ENCODE data around the gene ZBTB20.

Gene ZBTB20

GRCh38 chr3:114538211-114538610, 608.9 kb downstream of the ZBTB20 start:
- DNase-seq (ENCODE audit: low read depth) = no peak

DNA sequence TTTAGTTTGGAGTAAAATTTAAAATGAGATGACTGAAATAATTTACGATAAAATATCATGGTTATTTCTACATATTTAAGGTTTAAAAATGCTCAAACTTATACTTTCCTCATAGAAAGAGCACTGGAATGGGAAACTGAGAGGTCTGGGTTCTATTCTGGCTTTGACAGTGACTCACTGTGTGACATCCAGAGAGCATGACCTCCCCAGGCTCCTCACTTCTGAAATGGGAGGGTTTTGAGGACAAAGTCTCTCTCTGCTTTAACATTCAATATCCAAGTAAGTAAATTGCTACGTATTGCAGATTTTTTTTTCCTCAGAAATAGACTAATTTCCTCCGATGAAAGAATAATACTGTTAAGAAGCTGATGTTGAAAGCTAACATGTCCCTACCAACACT, 618.6 kb downstream of the ZBTB20 start:
- no peak for DNase-seq (ENCODE audit: low read depth)

DNA sequence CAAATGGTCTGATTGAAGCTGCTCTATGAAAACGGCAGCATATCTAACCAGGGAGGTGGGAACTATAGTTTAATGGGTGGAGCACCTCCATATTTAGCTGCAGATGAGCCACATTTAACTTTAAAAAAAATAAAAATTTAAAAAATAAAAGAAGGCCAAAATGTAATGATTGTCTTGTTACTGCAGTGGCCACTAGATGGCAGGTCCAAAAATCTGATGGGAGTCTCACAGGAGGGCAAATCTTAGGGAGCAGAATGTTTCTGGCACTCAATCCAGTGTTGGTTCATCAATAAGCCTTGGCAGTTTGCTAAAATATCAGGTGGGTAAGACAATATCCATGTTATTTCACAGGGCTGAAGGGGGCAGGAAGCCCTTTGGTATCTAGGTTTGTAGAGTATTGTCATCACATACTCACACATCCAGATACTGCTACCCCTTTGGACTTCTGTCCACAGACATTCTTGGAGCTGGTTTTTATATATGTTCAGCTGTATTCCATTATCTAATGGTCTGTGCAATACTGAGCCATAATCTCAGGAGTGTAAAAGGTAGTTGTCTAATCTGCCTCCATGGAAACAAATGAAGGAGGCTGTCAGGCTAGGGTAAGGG, 619.9 kb downstream of the ZBTB20 start:
- DNase-seq (ENCODE audit: low read depth) = no peak

GRCh38 chr3:114525278-114525677, 621.8 kb downstream of the ZBTB20 start:
- no peak for DNase-seq (ENCODE audit: low read depth)

GRCh38 chr3:114519415-114519814, 627.7 kb downstream of the ZBTB20 start:
- no peak for DNase-seq (ENCODE audit: low read depth)

DNA sequence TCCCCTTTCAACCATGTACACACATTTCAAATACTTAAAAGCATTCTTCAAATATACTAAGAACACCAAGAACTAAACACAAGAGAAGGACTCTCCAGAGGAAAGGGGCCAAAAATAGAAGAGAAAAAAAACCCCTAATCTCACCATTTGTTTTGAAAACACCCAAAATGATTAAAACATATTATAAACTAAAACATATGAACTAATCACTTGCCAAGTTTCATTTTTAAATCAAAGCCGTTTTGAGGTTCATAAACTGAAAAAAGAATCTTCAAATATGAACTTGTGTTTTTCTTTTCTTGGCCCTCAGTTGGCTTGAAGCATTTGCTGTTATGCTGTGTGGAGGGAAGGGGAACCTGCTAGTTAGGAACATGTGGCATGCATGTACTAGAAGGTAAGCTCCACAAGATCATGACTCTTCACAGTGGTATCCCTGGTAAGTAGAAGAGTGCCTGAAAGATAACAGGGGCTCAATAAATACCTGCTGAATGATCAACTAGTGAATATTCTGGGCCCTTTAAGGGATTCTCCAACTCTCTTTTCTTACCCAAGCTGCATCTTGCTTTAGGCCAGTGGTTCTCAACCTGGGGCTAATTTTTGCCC, 628.8 kb downstream of the ZBTB20 start:
- DNase-seq (ENCODE audit: low read depth) = no peak

DNA sequence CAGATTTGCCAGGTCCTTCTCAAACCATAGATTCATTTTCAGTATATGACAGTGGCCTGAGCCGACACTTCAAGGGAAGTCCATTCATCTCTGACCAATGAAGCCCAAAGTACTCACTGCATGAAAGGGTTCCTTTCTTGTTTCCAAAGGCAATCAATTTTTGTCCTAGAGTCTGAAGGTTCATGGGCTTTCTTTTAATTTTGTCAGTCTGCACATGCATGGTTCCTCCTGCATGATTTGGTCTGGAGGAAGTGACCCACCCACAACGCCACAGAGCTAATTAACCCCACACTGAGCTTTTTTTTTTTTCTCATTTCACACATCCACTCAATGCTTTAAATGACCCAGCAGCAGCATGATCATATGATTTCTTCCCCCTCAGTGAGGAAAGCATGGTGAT, 636.9 kb downstream of the ZBTB20 start:
- DNase-seq (ENCODE audit: low read depth) = no peak

DNA sequence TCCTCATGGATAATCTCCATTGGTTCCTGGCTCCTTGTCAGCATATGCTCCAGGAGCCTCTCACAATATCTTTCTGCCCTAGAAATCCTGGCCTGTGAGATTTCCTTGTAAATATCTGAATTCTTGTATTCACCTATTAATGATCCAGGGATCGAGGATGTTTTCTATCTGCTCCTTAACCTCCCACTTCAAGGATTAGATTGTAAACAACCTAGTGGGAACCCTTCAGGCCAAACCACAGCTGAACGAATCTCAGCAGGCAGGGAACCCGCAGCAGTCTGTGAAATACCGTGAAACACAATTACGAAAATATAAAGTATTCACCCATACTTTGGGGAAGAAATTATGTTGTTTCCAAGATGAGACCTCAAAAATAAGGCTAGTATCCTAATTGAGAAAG, 637.3 kb downstream of the ZBTB20 start:
- DNase-seq (ENCODE audit: low read depth) = no peak

DNA sequence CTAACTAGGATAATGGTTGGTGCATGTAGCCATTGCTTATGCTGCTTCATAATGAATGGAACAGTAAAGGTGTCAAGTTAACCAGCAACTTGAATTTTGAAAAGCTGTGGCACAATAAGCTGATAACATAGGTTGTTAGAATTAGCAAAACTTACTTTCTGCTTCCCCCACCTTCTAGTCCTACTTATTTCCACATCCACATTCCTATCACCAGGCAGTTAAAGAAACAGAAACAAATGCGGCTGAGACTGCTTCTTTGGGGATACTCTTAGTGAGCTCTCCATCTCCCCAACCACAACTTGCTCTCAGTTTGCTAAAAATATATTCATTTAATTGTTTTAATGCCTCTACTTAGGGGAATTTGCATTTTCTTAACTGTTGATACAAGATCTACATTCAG, 638.1 kb downstream of the ZBTB20 start:
- no peak for DNase-seq (ENCODE audit: low read depth)

- DNase-seq (ENCODE audit: low read depth) = no peak
Measured at GRCh38 chr3:114508208-114508607, 638.9 kb downstream of the ZBTB20 start.

DNA sequence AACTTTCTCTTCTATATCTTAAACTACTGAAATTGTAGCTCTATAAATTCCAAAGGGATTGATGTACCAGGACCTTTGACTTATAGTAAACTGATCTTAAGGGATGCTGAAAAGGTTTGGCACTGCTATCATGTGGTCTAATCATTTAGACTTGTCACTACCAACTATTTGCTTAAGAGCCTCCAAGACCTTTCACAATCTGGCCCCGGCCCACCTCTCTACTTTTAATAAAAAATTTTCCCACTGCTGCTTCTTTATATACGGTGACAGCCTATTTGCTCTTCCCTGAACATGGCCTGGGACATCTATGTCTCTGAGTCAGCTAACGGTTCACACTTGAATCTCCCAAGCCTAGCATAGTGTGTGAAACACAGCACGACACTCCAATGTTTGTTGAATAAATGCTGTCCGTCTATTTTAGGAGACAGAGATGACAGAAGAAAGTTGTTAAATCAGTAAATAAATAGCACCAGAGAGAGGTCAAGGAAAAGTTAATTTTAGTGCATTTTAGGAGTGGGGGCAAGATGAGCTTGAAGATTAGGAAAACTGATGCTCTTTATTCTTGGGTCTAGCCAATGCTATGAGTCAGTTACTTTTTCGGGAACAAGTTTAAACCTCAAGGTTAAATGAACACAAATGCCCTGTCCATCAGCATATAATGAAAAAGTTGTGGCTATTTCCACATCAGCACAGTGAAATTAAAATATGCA, 640.3 kb downstream of the ZBTB20 start:
- DNase-seq (ENCODE audit: low read depth) = no peak

GRCh38 chr3:114504941-114505628, 642.0 kb downstream of the ZBTB20 start:
- no peak for DNase-seq (ENCODE audit: low read depth)

- DNase-seq (ENCODE audit: low read depth) = no peak
Measured at GRCh38 chr3:114502204-114502603, 644.9 kb downstream of the ZBTB20 start.

DNA sequence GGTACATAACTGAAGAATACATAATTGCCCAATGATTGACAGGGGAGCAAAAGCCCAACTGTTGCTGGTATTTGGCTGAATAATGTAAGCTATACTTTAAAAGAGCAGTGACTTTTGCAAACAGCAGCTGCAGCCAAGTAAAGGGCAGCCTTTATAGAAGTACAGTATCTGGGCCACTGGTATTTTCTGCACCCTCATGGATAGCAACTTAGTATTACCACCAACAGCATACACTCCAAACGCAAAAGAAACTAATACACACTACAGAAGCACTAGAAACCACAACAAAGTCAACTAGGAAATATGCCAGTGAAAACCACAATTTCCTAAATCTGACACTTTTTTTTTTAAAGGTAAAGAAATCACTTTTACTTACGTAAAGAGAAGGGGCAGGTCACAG, 647.1 kb downstream of the ZBTB20 start:
- DNase-seq (ENCODE audit: low read depth) = no peak

- no peak for DNase-seq (ENCODE audit: low read depth)
Measured at GRCh38 chr3:114498539-114499370, 648.3 kb downstream of the ZBTB20 start.

DNA sequence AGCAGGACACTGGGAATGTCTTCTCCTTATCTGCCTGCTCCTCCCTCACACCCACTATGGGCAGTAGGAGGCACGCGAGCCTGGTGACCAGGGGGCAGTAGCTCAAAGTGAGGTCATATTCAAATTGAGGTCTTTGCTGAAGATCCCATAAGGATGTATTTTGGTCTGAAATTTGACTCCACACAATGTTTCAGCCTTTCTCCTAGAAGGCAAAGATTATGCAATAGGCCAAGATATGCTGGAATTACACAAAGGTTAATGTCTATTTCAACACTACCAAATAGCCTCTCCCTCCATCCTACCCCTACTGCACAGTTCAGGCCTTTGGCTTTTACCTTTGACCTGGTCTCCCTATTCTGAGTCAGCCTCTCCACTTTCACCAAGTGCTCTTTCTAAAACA, 650.2 kb downstream of the ZBTB20 start:
- no peak for DNase-seq (ENCODE audit: low read depth)

GRCh38 chr3:114496466-114496865, 650.6 kb downstream of the ZBTB20 start:
- DNase-seq (ENCODE audit: low read depth) = no peak

DNA sequence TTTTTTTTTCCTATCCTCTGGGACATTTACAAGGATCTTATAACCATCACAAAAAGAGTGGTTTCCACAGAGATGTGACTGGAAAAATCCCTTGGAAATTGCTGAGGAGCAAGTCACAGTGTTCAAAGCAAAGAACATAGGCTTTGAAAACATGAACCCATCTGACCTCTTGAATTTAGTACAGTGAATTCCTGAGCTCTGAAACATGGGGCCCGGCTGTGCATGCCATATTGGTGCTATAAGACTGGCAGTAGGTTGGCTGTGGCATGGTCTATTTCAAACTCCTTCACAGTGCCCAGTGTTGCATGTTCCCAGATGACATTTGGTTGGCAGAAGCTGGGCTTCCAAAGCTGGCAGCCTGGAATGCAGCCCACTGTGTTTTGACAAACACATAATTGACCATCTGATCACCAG, 651.1 kb downstream of the ZBTB20 start:
- no peak for DNase-seq (ENCODE audit: low read depth)

- DNase-seq (ENCODE audit: low read depth) = no peak
Measured at GRCh38 chr3:114494498-114494897, 652.6 kb downstream of the ZBTB20 start.

DNA sequence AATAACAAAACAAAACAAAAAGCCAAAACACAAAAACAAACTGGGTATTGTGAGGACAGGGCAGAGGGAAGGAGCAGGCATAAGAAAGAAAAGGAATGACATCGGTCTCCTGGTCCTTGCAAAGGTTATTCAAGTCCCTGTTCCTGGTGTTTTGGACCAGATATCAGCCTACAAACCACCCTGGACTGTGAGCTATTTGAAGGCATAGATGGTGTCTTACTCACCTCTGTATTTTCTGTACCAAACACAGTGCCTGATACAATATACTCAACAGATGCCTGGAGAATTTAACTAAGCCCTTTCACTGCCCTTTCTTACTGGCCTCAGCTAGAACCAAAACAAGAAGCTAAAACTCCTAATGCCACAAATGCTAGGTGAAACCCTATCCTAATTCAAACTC, 656.3 kb downstream of the ZBTB20 start:
- DNase-seq (ENCODE audit: low read depth) = no peak

- no peak for DNase-seq (ENCODE audit: low read depth)
Measured at GRCh38 chr3:114487502-114487901, 659.6 kb downstream of the ZBTB20 start.

GRCh38 chr3:114484919-114485318, 662.2 kb downstream of the ZBTB20 start:
- DNase-seq (ENCODE audit: low read depth) = no peak
